NOMO-1 treated with dmso at 0.1 percent for 144 hours (cell line): ENCODE data around the gene A2M.

Experiments
- DNase-seq: peaks from one replicate; lab custom pipeline; 2025; ENCODE audit not compliant: unreplicated experiment; lab: John Stamatoyannopoulos, UW

The A2M gene

GRCh38 chr12:9099552-9100190, 16.0 kb downstream of the A2M start:
- DNase-seq = no peak

- no peak for DNase-seq
Measured at GRCh38 chr12:9098463-9099026, 17.2 kb downstream of the A2M start.

- no peak for DNase-seq
Measured at GRCh38 chr12:9098115-9098452, 17.6 kb downstream of the A2M start.

- peak; percentile 1 for DNase-seq
Measured at GRCh38 chr12:9096563-9097176, 19.0 kb downstream of the A2M start.

- no peak for DNase-seq
Measured at GRCh38 chr12:9095322-9095721, 20.4 kb downstream of the A2M start.

GRCh38 chr12:9094512-9095206, 21.1 kb downstream of the A2M start:
- DNase-seq = no peak

- no peak for DNase-seq
Measured at GRCh38 chr12:9091891-9092598, 23.7 kb downstream of the A2M start.

- DNase-seq = no peak
Measured at GRCh38 chr12:9090220-9090619, 25.5 kb downstream of the A2M start.

GRCh38 chr12:9087087-9087835, 28.5 kb downstream of the A2M start:
- DNase-seq = no peak

GRCh38 chr12:9086087-9086486, 29.6 kb downstream of the A2M start:
- DNase-seq = no peak

GRCh38 chr12:9084417-9084816, 31.3 kb downstream of the A2M start:
- no peak for DNase-seq

- DNase-seq = no peak
Measured at GRCh38 chr12:9083793-9084192, 31.9 kb downstream of the A2M start.

- no peak for DNase-seq
Measured at GRCh38 chr12:9081667-9082427, 33.9 kb downstream of the A2M start.

GRCh38 chr12:9079883-9080675, 35.6 kb downstream of the A2M start:
- DNase-seq = no peak

- DNase-seq = no peak
Measured at GRCh38 chr12:9079082-9079481, 36.6 kb downstream of the A2M start.

- DNase-seq = no peak
Measured at GRCh38 chr12:9077152-9078031, 38.3 kb downstream of the A2M start.

GRCh38 chr12:9076733-9077132, 39.0 kb downstream of the A2M start:
- DNase-seq = no peak

GRCh38 chr12:9075138-9075535, 40.6 kb downstream of the A2M start:
- no peak for DNase-seq
